OCI-LY7 (cell line): Measurements from ENCODE around the gene BCAR3. TPM values are rescaled to one million over a fixed set of nuclear protein-coding genes. Genes with fewer than 3 reads are reported as not detected.
A peak's percentile ranks its signal among the peaks of the same experiment; 100 is the strongest.

Experiments
- BruUV-seq: library from RNA; stranded (reverse); fragments of 400-500 nt; replicated peaks from 2 replicates; lab custom pipeline; 2021; lab: Mats Ljungman, UMichigan
- CTCF ChIA-PET: fragments of 300-600 bp; sonication (Branson Sonifier 250); formaldehyde crosslinking; loops from one replicate; lab custom pipeline; 2022; ENCODE audit warnings: antibody characterized with exemption; ENCODE audit not compliant: unreplicated experiment; lab: Charles Lee
- POLR2A ChIA-PET: fragments of 300-600 bp; sonication (Branson Sonifier 250); formaldehyde crosslinking; loops from one replicate; lab custom pipeline; 2022; ENCODE audit warnings: antibody characterized with exemption; lab: Charles Lee
- DNase-seq: peaks from one replicate; pipeline ENCODE4 v3.0.0-alpha.2; 2015; ENCODE audit warnings: low spot score
- H2AFZ ChIP-seq: fragments of 200-600 bp; sonication (generic), shearing (Covaris generic); 2 replicates; pipeline ENCODE4 v1.6.1; 2014; ENCODE audit warnings: mild to moderate bottlenecking, antibody characterized with exemption, low read length, moderate library complexity
- H3K27ac ChIP-seq: fragments of 200-600 bp; sonication (generic); 2 replicates; pipeline ENCODE4 v1.5.1; 2014; ENCODE audit warnings: mixed run types, low read depth, mild to moderate bottlenecking, moderate library complexity, low read length, inconsistent platforms; ENCODE audit not compliant: poor library complexity, severe bottlenecking
- H3K36me3 ChIP-seq: fragments of 200-600 bp; sonication (generic); 2 replicates; pipeline ENCODE4 v1.6.1; 2014; ENCODE audit warnings: mild to moderate bottlenecking, antibody characterized with exemption, low read length, moderate library complexity, mixed read lengths; ENCODE audit not compliant: insufficient read depth
- H3K4me1 ChIP-seq: fragments of 200-600 bp; sonication (generic); 2 replicates; pipeline ENCODE4 v1.5.1; 2014; ENCODE audit warnings: mild to moderate bottlenecking, low read length; ENCODE audit not compliant: insufficient read depth, poor library complexity, severe bottlenecking
- H3K4me2 ChIP-seq: fragments of 200-600 bp; sonication (generic); 2 replicates; pipeline ENCODE4 v1.6.1; 2014; ENCODE audit warnings: mild to moderate bottlenecking, low read length
- H3K4me3 ChIP-seq: fragments of 200-600 bp; sonication (generic); 2 replicates; pipeline ENCODE4 v1.5.1; 2014; ENCODE audit warnings: mild to moderate bottlenecking, low read depth, low read length; ENCODE audit not compliant: poor library complexity, severe bottlenecking
- H3K79me2 ChIP-seq: fragments of 200-600 bp; sonication (generic); 2 replicates; pipeline ENCODE4 v1.6.1; 2016; ENCODE audit warnings: low read depth, mild to moderate bottlenecking, low read length, moderate library complexity, mixed read lengths; ENCODE audit not compliant: insufficient read depth
- H3K9me2 ChIP-seq: fragments of 200-600 bp; sonication (generic); 2 replicates; pipeline ENCODE4 v1.6.1; 2016; ENCODE audit warnings: mild to moderate bottlenecking, low read length, mixed read lengths; ENCODE audit not compliant: insufficient read depth
- H3K9me3 ChIP-seq: fragments of 200-600 bp; sonication (generic); 2 replicates; pipeline ENCODE4 v1.6.1; 2014; ENCODE audit warnings: mild to moderate bottlenecking, mixed run types, low read length, mixed read lengths
- H4K20me1 ChIP-seq: fragments of 200-600 bp; sonication (generic); 2 replicates; pipeline ENCODE4 v1.6.1; 2014; ENCODE audit warnings: mild to moderate bottlenecking, antibody characterized with exemption, low read length, moderate library complexity, mixed read lengths; ENCODE audit not compliant: insufficient read depth
- EZH2phosphoT487 ChIP-seq: fragments of 200-600 bp; sonication (generic); IDR thresholded peaks from 2 replicates; pipeline ENCODE4 v1.6.1; 2018; ENCODE audit warnings: low read depth, borderline replicate concordance, mild to moderate bottlenecking, mixed run types, antibody characterized with exemption, low read length, moderate library complexity, mixed read lengths
- intact Hi-C: fragments of 100-400 bp; cut with micrococcal nuclease; formaldehyde crosslinking; loops from one replicate; pipeline ENCODE4 v1.10.0; 2022; ENCODE audit not compliant: unreplicated experiment
- total RNA-seq, 2 experiments: library from RNA; depleted of rRNA in 1 of 2; stranded (reverse); fragments of >200 nt in 1 of 2; shearing (Covaris generic) in 1 of 2; gene quantifications; 2 replicates each; pipeline ENCODE4 v1.2.3, GENCODE V29; 2014 to 2022
- TF ChIP-seq, protein P1 (sequence below): fragments of 200-600 bp; sonication (generic); conservative IDR thresholded peaks from 2 replicates; pipeline ENCODE4 v1.5.1; 2014; ENCODE audit warnings: mild to moderate bottlenecking, antibody characterized with exemption, low read length, moderate library complexity, mixed read lengths

The BCAR3 gene
- total RNA-seq, 2 experiments from 2014 or later, result 16.3 to 24.2 TPM

DNA sequence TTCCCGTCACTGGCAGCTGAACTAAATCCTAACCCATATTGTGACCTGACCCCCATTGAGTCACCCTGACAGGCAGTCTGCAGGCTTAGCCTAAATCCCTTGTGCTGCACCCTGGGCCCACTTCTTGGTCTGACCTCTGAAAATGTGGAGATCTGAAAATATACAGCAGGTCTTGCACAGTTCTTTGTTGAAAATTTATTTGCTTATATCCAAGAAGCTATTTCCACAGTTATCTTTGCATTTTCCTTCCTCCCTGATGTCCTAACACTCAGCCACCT is 87.1 kb downstream of the BCAR3 start:
- DNase-seq, result no peak
- Histone ChIP-seq H3K27ac (no peak overlapping the region), H3K9me3 (no peaks in the 10 kb centered on the region), H3K4me1 (peaks cover 30% of the 10 kb centered on the region), H3K4me2 (no peak overlapping the region), H3K36me3 (peaks cover 14% of the 10 kb centered on the region), H3K79me2 (no peaks in the 10 kb centered on the region), H4K20me1 (0 out of 2 replicates have a peak, but pooled peaks cover 4% of the 10 kb centered on the region), H3K9me2 (no peaks in the 10 kb centered on the region), H2AFZ (no peak overlapping the region), H3K4me3 (no peak overlapping the region)
- BruUV-seq, result no TSS peak
- ChIA-PET POLR2A (no interaction called here), CTCF (no interaction called here)
- no peak for TF ChIP-seq EZH2phosphoT487
- TF ChIP-seq, protein P1, sequence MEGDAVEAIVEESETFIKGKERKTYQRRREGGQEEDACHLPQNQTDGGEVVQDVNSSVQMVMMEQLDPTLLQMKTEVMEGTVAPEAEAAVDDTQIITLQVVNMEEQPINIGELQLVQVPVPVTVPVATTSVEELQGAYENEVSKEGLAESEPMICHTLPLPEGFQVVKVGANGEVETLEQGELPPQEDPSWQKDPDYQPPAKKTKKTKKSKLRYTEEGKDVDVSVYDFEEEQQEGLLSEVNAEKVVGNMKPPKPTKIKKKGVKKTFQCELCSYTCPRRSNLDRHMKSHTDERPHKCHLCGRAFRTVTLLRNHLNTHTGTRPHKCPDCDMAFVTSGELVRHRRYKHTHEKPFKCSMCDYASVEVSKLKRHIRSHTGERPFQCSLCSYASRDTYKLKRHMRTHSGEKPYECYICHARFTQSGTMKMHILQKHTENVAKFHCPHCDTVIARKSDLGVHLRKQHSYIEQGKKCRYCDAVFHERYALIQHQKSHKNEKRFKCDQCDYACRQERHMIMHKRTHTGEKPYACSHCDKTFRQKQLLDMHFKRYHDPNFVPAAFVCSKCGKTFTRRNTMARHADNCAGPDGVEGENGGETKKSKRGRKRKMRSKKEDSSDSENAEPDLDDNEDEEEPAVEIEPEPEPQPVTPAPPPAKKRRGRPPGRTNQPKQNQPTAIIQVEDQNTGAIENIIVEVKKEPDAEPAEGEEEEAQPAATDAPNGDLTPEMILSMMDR, result no peak
- intact Hi-C loops, result no loop called here

- Histone ChIP-seq H4K20me1 (0 out of 2 replicates have a peak, but pooled peaks cover 4% of the 10 kb centered on the region), H3K36me3 (peaks cover 19% of the 10 kb centered on the region), H3K4me2 (no peak overlapping the region), H3K27ac (no peak overlapping the region), H3K4me3 (no peak overlapping the region), H3K9me2 (no peaks in the 10 kb centered on the region), H3K79me2 (no peaks in the 10 kb centered on the region), H2AFZ (no peak overlapping the region), H3K4me1 (peaks cover 30% of the 10 kb centered on the region), H3K9me3 (no peaks in the 10 kb centered on the region)
- no peak for TF ChIP-seq EZH2phosphoT487
- TF ChIP-seq, protein P1, result no peak
- intact Hi-C loops, result no loop called here
- CTCF ChIA-PET, result interaction anchor here (0.9 kb wide), 1 partner anchor 14 kb away, joined by 3 read pairs; no protein-coding TSS in a partner anchor
- no TSS peak for BruUV-seq
- DNase-seq, result no peak
- POLR2A ChIA-PET, result no interaction called here
Observed at GRCh38 chr1:93593854-93594602, 87.6 kb downstream of the BCAR3 start.

- Histone ChIP-seq H3K4me1 (peaks cover 30% of the 10 kb centered on the region), H4K20me1 (0 out of 2 replicates have a peak, but pooled peaks cover 4% of the 10 kb centered on the region), H2AFZ (no peak overlapping the region), H3K27ac (peak overlapping the region; percentile 58), H3K36me3 (peaks cover 34% of the 10 kb centered on the region), H3K79me2 (no peaks in the 10 kb centered on the region), H3K9me2 (no peaks in the 10 kb centered on the region), H3K4me3 (peak overlapping the region; percentile 34), H3K9me3 (no peaks in the 10 kb centered on the region), H3K4me2 (peak overlapping the region; percentile 54)
- intact Hi-C loops, result no loop called here
- BruUV-seq, result no TSS peak
- no peak for DNase-seq
- ChIA-PET CTCF (no interaction called here), POLR2A (interaction anchor here (0.6 to 1.3 kb wide), 4 partner anchors 15 to 252 kb away, joined by 4 to 5 read pairs (median 4); no protein-coding TSS in a partner anchor)
- TF ChIP-seq EZH2phosphoT487, result no peak
- TF ChIP-seq, protein P1, result no peak
Observed at GRCh38 chr1:93592551-93592949, 89.1 kb downstream of the BCAR3 start.
